ENCODE measurements around the gene EVC2.

DNA sequence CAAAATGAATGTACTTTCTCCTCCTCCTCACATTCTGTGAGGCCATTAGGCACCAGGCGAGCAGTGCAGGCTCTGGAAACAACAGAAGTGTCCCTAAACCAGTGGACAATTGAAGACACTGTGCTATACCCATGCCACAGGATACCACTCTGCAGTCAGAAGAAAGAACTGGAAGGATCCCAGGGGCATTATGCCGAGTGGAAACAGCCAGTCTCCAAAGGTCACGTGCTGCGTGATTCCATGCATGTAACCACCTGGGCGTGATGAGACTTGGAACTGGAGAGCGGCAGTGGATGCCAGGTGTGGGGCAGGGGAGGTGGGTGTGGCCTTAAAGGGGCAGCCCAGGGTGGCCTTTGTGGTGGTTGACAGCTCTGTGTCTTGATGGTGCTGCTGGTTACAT, 139.4 kb downstream of the EVC2 start:
- TF ChIP-seq, protein P1, sequence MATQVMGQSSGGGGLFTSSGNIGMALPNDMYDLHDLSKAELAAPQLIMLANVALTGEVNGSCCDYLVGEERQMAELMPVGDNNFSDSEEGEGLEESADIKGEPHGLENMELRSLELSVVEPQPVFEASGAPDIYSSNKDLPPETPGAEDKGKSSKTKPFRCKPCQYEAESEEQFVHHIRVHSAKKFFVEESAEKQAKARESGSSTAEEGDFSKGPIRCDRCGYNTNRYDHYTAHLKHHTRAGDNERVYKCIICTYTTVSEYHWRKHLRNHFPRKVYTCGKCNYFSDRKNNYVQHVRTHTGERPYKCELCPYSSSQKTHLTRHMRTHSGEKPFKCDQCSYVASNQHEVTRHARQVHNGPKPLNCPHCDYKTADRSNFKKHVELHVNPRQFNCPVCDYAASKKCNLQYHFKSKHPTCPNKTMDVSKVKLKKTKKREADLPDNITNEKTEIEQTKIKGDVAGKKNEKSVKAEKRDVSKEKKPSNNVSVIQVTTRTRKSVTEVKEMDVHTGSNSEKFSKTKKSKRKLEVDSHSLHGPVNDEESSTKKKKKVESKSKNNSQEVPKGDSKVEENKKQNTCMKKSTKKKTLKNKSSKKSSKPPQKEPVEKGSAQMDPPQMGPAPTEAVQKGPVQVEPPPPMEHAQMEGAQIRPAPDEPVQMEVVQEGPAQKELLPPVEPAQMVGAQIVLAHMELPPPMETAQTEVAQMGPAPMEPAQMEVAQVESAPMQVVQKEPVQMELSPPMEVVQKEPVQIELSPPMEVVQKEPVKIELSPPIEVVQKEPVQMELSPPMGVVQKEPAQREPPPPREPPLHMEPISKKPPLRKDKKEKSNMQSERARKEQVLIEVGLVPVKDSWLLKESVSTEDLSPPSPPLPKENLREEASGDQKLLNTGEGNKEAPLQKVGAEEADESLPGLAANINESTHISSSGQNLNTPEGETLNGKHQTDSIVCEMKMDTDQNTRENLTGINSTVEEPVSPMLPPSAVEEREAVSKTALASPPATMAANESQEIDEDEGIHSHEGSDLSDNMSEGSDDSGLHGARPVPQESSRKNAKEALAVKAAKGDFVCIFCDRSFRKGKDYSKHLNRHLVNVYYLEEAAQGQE (IDR thresholded peaks at IDR 0.05; ENCODE audit: borderline replicate concordance), result no peak
- TF ChIP-seq, protein P2, sequence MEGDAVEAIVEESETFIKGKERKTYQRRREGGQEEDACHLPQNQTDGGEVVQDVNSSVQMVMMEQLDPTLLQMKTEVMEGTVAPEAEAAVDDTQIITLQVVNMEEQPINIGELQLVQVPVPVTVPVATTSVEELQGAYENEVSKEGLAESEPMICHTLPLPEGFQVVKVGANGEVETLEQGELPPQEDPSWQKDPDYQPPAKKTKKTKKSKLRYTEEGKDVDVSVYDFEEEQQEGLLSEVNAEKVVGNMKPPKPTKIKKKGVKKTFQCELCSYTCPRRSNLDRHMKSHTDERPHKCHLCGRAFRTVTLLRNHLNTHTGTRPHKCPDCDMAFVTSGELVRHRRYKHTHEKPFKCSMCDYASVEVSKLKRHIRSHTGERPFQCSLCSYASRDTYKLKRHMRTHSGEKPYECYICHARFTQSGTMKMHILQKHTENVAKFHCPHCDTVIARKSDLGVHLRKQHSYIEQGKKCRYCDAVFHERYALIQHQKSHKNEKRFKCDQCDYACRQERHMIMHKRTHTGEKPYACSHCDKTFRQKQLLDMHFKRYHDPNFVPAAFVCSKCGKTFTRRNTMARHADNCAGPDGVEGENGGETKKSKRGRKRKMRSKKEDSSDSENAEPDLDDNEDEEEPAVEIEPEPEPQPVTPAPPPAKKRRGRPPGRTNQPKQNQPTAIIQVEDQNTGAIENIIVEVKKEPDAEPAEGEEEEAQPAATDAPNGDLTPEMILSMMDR (IDR thresholded peaks at IDR 0.05; ENCODE audit: poor library complexity, severe bottlenecking), result no peak
- TF ChIP-seq SMC3 (conservative IDR thresholded peaks at IDR 0.05; ENCODE audit: poor library complexity) (no peak), EZH2 (IDR thresholded peaks at IDR 0.05; ENCODE audit: borderline replicate concordance, insufficient read depth, low read length, poor library complexity, severe bottlenecking) (no peak), POLR2AphosphoS5 (IDR thresholded peaks at IDR 0.05) (no peak), TAF1 (IDR thresholded peaks at IDR 0.05; ENCODE audit: low read depth) (no peak), EP300 (conservative IDR thresholded peaks at IDR 0.05; ENCODE audit: poor library complexity, severe bottlenecking) (no peak)
